Neural cell (in vitro differentiated cells): ENCODE results near the gene NUDCD3. TPM values are rescaled to one million over a fixed set of nuclear protein-coding genes. Genes with fewer than 3 reads are reported as not detected.

Experiments
- H2AFZ ChIP-seq: fragments of 200-600, 300-800 bp; sonication (generic), shearing (Covaris generic); 2 replicates; pipeline ENCODE4 v1.6.0; 2014; ENCODE audit warnings: low read depth, mild to moderate bottlenecking, antibody characterized with exemption, low read length, moderate library complexity
- H3F3A ChIP-seq: fragments of 200-600 bp; shearing (Covaris generic); 2 replicates; pipeline ENCODE4 v1.6.1; 2016; ENCODE audit warnings: mild to moderate bottlenecking, moderate library complexity, mixed read lengths, antibody characterized with exemption, low read length; ENCODE audit not compliant: insufficient read depth, poor library complexity, severe bottlenecking
- H3K27ac ChIP-seq: fragments of 200-600, 300-800 bp; sonication (generic), shearing (Covaris generic); 2 replicates; pipeline ENCODE4 v1.5.1; 2014; ENCODE audit warnings: mild to moderate bottlenecking, low read length, moderate library complexity
- H3K27me3 ChIP-seq: fragments of 300-800, 200-600 bp; sonication (generic), shearing (Covaris generic); 2 replicates; pipeline ENCODE4 v1.6.0; 2014; ENCODE audit warnings: mild to moderate bottlenecking, low read depth, low read length, moderate library complexity; ENCODE audit not compliant: insufficient read depth
- H3K36me3 ChIP-seq: fragments of 300-800, 200-600 bp; sonication (generic), shearing (Covaris generic); 2 replicates; pipeline ENCODE4 v1.5.1; 2014; ENCODE audit warnings: mild to moderate bottlenecking, antibody characterized with exemption, low read length, moderate library complexity; ENCODE audit not compliant: insufficient read depth
- H3K4me2 ChIP-seq: fragments of 300-800, 200-600 bp; sonication (generic), shearing (Covaris generic); 2 replicates; pipeline ENCODE4 v1.6.0; 2014; ENCODE audit warnings: mild to moderate bottlenecking, low read length
- H3K4me3 ChIP-seq: fragments of 300-800, 200-600 bp; sonication (generic), shearing (Covaris generic); 2 replicates; pipeline ENCODE4 v1.5.1; 2014; ENCODE audit warnings: mild to moderate bottlenecking, low read length, moderate library complexity
- H3K79me2 ChIP-seq: fragments of 200-600 bp; shearing (Covaris generic); replicated peaks from 2 replicates; pipeline ENCODE4 v1.6.0; 2014; ENCODE audit warnings: mild to moderate bottlenecking, low read length, moderate library complexity; ENCODE audit not compliant: insufficient read depth
- H3K9ac ChIP-seq: fragments of 300-800, 200-600 bp; sonication (generic), shearing (Covaris generic); 2 replicates; pipeline ENCODE4 v1.6.1; 2016; ENCODE audit warnings: mild to moderate bottlenecking, low read length, mixed read lengths
- H3K9me2 ChIP-seq: fragments of 200-600 bp; shearing (Covaris generic); 2 replicates; pipeline ENCODE4 v1.6.1; 2016; ENCODE audit warnings: mild to moderate bottlenecking, low read length, mixed read lengths; ENCODE audit not compliant: insufficient read depth
- H3K9me3 ChIP-seq: fragments of 200-600, 300-800 bp; sonication (generic), shearing (Covaris generic); 2 replicates; pipeline ENCODE4 v1.6.1; 2016; ENCODE audit warnings: mild to moderate bottlenecking, mixed run types, low read length, moderate library complexity, mixed read lengths
- H4K20me1 ChIP-seq: fragments of 200-600 bp; shearing (Covaris generic); 2 replicates; pipeline ENCODE4 v1.6.1; 2016; ENCODE audit warnings: mild to moderate bottlenecking, mixed run types; ENCODE audit not compliant: insufficient read depth
- EP300 ChIP-seq: fragments of 450-650 bp; conservative IDR thresholded peaks from 2 replicates; pipeline ENCODE4 v1.6.1; 2014; ENCODE audit warnings: antibody characterized with exemption, mild to moderate bottlenecking, moderate library complexity; ENCODE audit not compliant: poor library complexity, severe bottlenecking
- EZH2 ChIP-seq: fragments of 200-600, 300-800 bp; shearing (Covaris generic), sonication (generic); IDR thresholded peaks from 2 replicates; pipeline ENCODE4 v1.6.1; 2014; ENCODE audit warnings: antibody characterized with exemption, low read length, borderline replicate concordance, mild to moderate bottlenecking; ENCODE audit not compliant: insufficient read depth, poor library complexity, severe bottlenecking
- MXI1 ChIP-seq: fragments of 450-650 bp; conservative IDR thresholded peaks from 2 replicates; pipeline ENCODE4 v1.6.1; 2014; ENCODE audit warnings: antibody characterized with exemption, mild to moderate bottlenecking; ENCODE audit not compliant: poor library complexity, severe bottlenecking
- POLR2AphosphoS5 ChIP-seq: IDR thresholded peaks from 2 replicates; pipeline ENCODE4 v1.6.1; 2012
- RAD21 ChIP-seq: fragments of 450-650 bp; conservative IDR thresholded peaks from 2 replicates; pipeline ENCODE4 v1.6.1; 2014; ENCODE audit warnings: antibody characterized with exemption, mild to moderate bottlenecking, moderate library complexity
- SMC3 ChIP-seq: fragments of 450-650 bp; conservative IDR thresholded peaks from 2 replicates; pipeline ENCODE4 v1.6.1; 2014; ENCODE audit warnings: antibody characterized with exemption, mild to moderate bottlenecking, moderate library complexity; ENCODE audit not compliant: poor library complexity
- TAF1 ChIP-seq: IDR thresholded peaks from 2 replicates; pipeline ENCODE4 v1.6.1; 2012; ENCODE audit warnings: low read depth
- polyA plus RNA-seq: library from polyadenylated mRNA; depleted of rRNA; stranded (reverse); fragments of >200 nt; gene quantifications from 2 replicates; pipeline ENCODE4 v1.2.3, GENCODE V29; 2014
- TF ChIP-seq, protein P1 (sequence below): fragments of 450-650 bp; IDR thresholded peaks from 2 replicates; pipeline ENCODE4 v1.5.1; 2014; ENCODE audit warnings: antibody characterized with exemption, mild to moderate bottlenecking, moderate library complexity; ENCODE audit not compliant: poor library complexity, severe bottlenecking
- TF ChIP-seq, protein P2 (sequence below): IDR thresholded peaks from 2 replicates; pipeline ENCODE4 v1.6.1; 2012; ENCODE audit warnings: borderline replicate concordance

NUDCD3 gene
- polyA plus RNA-seq, 1 donor from 2014 or later, result 69.9 TPM

DNA sequence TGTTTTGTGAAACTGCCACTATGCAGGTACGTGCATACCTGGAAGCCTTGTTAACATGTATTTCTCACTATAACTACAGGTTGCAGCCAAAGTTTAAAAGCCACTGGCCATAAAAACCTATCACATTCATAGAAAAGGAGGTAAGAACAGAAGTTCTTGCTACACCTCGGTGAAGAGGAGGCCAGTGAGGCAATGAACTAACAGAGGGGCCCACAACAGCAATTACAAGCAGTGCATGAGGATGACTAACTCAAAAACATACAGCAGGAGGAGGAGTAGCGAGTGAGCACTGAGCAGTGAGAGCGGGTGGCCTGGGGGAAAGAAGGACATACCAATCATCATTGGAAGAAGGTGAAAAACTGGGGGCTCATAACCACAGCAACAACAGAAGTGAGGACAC lies 51.6 kb downstream of the NUDCD3 start:
- Histone ChIP-seq H3K9me2 (no peaks in the 10 kb centered on the region), H3K4me3 (no peak overlapping the region), H2AFZ (no peak overlapping the region), H3K27me3 (no peaks in the 10 kb centered on the region), H3K27ac (no peak overlapping the region), H3F3A (no peaks in the 10 kb centered on the region), H3K9ac (no peak overlapping the region), H3K4me2 (no peak overlapping the region), H3K36me3 (no peaks in the 10 kb centered on the region), H4K20me1 (no peaks in the 10 kb centered on the region), H3K79me2 (peaks cover 7% of the 10 kb centered on the region), H3K9me3 (no peaks in the 10 kb centered on the region)
- TF ChIP-seq MXI1 (no peak), EP300 (no peak), TAF1 (no peak), RAD21 (no peak), POLR2AphosphoS5 (no peak)

GRCh38 chr7:44434201-44434600 lies 56.3 kb downstream of the NUDCD3 start:
- no peak overlapping the region for H3K27ac ChIP-seq
- no peaks in the 10 kb centered on the region for H3K9me2 ChIP-seq
- no peak overlapping the region for H2AFZ ChIP-seq
- no peaks in the 10 kb centered on the region for H3K27me3 ChIP-seq
- H4K20me1 ChIP-seq, result no peaks in the 10 kb centered on the region
- TF ChIP-seq, protein P1, sequence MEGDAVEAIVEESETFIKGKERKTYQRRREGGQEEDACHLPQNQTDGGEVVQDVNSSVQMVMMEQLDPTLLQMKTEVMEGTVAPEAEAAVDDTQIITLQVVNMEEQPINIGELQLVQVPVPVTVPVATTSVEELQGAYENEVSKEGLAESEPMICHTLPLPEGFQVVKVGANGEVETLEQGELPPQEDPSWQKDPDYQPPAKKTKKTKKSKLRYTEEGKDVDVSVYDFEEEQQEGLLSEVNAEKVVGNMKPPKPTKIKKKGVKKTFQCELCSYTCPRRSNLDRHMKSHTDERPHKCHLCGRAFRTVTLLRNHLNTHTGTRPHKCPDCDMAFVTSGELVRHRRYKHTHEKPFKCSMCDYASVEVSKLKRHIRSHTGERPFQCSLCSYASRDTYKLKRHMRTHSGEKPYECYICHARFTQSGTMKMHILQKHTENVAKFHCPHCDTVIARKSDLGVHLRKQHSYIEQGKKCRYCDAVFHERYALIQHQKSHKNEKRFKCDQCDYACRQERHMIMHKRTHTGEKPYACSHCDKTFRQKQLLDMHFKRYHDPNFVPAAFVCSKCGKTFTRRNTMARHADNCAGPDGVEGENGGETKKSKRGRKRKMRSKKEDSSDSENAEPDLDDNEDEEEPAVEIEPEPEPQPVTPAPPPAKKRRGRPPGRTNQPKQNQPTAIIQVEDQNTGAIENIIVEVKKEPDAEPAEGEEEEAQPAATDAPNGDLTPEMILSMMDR, result no peak
- TF ChIP-seq RAD21 (no peak), MXI1 (no peak), SMC3 (no peak), POLR2AphosphoS5 (no peak), EZH2 (no peak), TAF1 (no peak), EP300 (no peak)
- TF ChIP-seq, protein P2, sequence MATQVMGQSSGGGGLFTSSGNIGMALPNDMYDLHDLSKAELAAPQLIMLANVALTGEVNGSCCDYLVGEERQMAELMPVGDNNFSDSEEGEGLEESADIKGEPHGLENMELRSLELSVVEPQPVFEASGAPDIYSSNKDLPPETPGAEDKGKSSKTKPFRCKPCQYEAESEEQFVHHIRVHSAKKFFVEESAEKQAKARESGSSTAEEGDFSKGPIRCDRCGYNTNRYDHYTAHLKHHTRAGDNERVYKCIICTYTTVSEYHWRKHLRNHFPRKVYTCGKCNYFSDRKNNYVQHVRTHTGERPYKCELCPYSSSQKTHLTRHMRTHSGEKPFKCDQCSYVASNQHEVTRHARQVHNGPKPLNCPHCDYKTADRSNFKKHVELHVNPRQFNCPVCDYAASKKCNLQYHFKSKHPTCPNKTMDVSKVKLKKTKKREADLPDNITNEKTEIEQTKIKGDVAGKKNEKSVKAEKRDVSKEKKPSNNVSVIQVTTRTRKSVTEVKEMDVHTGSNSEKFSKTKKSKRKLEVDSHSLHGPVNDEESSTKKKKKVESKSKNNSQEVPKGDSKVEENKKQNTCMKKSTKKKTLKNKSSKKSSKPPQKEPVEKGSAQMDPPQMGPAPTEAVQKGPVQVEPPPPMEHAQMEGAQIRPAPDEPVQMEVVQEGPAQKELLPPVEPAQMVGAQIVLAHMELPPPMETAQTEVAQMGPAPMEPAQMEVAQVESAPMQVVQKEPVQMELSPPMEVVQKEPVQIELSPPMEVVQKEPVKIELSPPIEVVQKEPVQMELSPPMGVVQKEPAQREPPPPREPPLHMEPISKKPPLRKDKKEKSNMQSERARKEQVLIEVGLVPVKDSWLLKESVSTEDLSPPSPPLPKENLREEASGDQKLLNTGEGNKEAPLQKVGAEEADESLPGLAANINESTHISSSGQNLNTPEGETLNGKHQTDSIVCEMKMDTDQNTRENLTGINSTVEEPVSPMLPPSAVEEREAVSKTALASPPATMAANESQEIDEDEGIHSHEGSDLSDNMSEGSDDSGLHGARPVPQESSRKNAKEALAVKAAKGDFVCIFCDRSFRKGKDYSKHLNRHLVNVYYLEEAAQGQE, result no peak
- H3K36me3 ChIP-seq, result no peaks in the 10 kb centered on the region
- H3K79me2 ChIP-seq, result peaks cover 5% of the 10 kb centered on the region
- H3K9me3 ChIP-seq, result no peaks in the 10 kb centered on the region
- no peak overlapping the region for H3K4me3 ChIP-seq
- H3K9ac ChIP-seq, result no peak overlapping the region
- no peaks in the 10 kb centered on the region for H3F3A ChIP-seq
- H3K4me2 ChIP-seq, result no peak overlapping the region
